Measurements from ENCODE around the gene CYP2C18.

Gene CYP2C18

GRCh38 chr10:94747137-94747536 is 63.6 kb downstream of the CYP2C18 start:
- H3K9me3 ChIP-seq (ENCODE audit: insufficient read depth, low read depth, low read length) = peaks cover 5% of the 10 kb centered on the region; the same call in 1 of the 2 replicates
- TF ChIP-seq EZH2phosphoT487 (IDR thresholded peaks at IDR 0.05; ENCODE audit: borderline replicate concordance) = no peak
- TF ChIP-seq CTCF (conservative IDR thresholded peaks at IDR 0.05; ENCODE audit: low read length) = no peak

GRCh38 chr10:94747838-94748237 is 64.3 kb downstream of the CYP2C18 start:
- H3K79me2 ChIP-seq (ENCODE audit: insufficient read depth, low read length) = no peaks in the 10 kb centered on the region
- peaks cover 5% of the 10 kb centered on the region; the same call in 1 of the 2 replicates for H3K9me3 ChIP-seq (ENCODE audit: insufficient read depth, low read depth, low read length)
- H3K9me2 ChIP-seq (replicated peaks; ENCODE audit: low read depth, low read length) = no peaks in the 10 kb centered on the region
- no peaks in the 10 kb centered on the region for H3F3A ChIP-seq (ENCODE audit: low read depth)
- H4K20me1 ChIP-seq (ENCODE audit: insufficient read depth, low read length, poor library complexity, severe bottlenecking) = no peaks in the 10 kb centered on the region
- H3K4me2 ChIP-seq (ENCODE audit: low read depth, low read length, poor library complexity, severe bottlenecking) = no peak overlapping the region
- H2AFZ ChIP-seq (ENCODE audit: low read length) = no peak overlapping the region
- TF ChIP-seq CTCF (conservative IDR thresholded peaks at IDR 0.05; ENCODE audit: low read length) (no peak), EZH2phosphoT487 (IDR thresholded peaks at IDR 0.05; ENCODE audit: borderline replicate concordance) (no peak)
- no peaks in the 10 kb centered on the region for H3K36me3 ChIP-seq (ENCODE audit: insufficient read depth, low read length)
- H3K27me3 ChIP-seq (ENCODE audit: insufficient read depth, low read length, poor library complexity, severe bottlenecking) = no peaks in the 10 kb centered on the region
- H3K9ac ChIP-seq (ENCODE audit: low read depth, low read length, poor library complexity, severe bottlenecking) = no peak overlapping the region
- H3K4me3 ChIP-seq (ENCODE audit: low read length, poor library complexity, severe bottlenecking) = no peak overlapping the region
- H3K4me1 ChIP-seq (ENCODE audit: insufficient read depth, low read length, poor library complexity, severe bottlenecking) = no peaks in the 10 kb centered on the region

More at GRCh38 chr10:94747137-94747536, 63.6 kb downstream of the CYP2C18 start:
- Histone ChIP-seq H3K4me2 (ENCODE audit: low read depth, low read length, poor library complexity, severe bottlenecking) (no peak overlapping the region), H3K36me3 (ENCODE audit: insufficient read depth, low read length) (no peaks in the 10 kb centered on the region), H3K4me1 (ENCODE audit: insufficient read depth, low read length, poor library complexity, severe bottlenecking) (no peaks in the 10 kb centered on the region), H3K27me3 (ENCODE audit: insufficient read depth, low read length, poor library complexity, severe bottlenecking) (no peaks in the 10 kb centered on the region), H3K79me2 (ENCODE audit: insufficient read depth, low read length) (no peaks in the 10 kb centered on the region), H4K20me1 (ENCODE audit: insufficient read depth, low read length, poor library complexity, severe bottlenecking) (no peaks in the 10 kb centered on the region), H3K9ac (ENCODE audit: low read depth, low read length, poor library complexity, severe bottlenecking) (no peak overlapping the region), H3K9me2 (replicated peaks; ENCODE audit: low read depth, low read length) (no peaks in the 10 kb centered on the region), H3F3A (ENCODE audit: low read depth) (no peaks in the 10 kb centered on the region), H3K4me3 (ENCODE audit: low read length, poor library complexity, severe bottlenecking) (no peak overlapping the region), H2AFZ (ENCODE audit: low read length) (no peak overlapping the region)

GRCh38 chr10:94757916-94758315 is 74.4 kb downstream of the CYP2C18 start:
- H3K27me3 ChIP-seq (ENCODE audit: insufficient read depth, low read length, poor library complexity, severe bottlenecking) = no peaks in the 10 kb centered on the region
- no peaks in the 10 kb centered on the region for H3K9me3 ChIP-seq (ENCODE audit: insufficient read depth, low read depth, low read length)
- H3K4me3 ChIP-seq (ENCODE audit: low read length, poor library complexity, severe bottlenecking) = no peak overlapping the region
- no peaks in the 10 kb centered on the region for H4K20me1 ChIP-seq (ENCODE audit: insufficient read depth, low read length, poor library complexity, severe bottlenecking)
- no peaks in the 10 kb centered on the region for H3K4me1 ChIP-seq (ENCODE audit: insufficient read depth, low read length, poor library complexity, severe bottlenecking)
- no peaks in the 10 kb centered on the region for H3F3A ChIP-seq (ENCODE audit: low read depth)
- no peaks in the 10 kb centered on the region for H3K36me3 ChIP-seq (ENCODE audit: insufficient read depth, low read length)
- no peaks in the 10 kb centered on the region for H3K79me2 ChIP-seq (ENCODE audit: insufficient read depth, low read length)
- no peak overlapping the region for H3K4me2 ChIP-seq (ENCODE audit: low read depth, low read length, poor library complexity, severe bottlenecking)
- no peak overlapping the region for H2AFZ ChIP-seq (ENCODE audit: low read length)
- no peaks in the 10 kb centered on the region for H3K9me2 ChIP-seq (replicated peaks; ENCODE audit: low read depth, low read length)
- no peak overlapping the region for H3K9ac ChIP-seq (ENCODE audit: low read depth, low read length, poor library complexity, severe bottlenecking)
- TF ChIP-seq EZH2phosphoT487 (IDR thresholded peaks at IDR 0.05; ENCODE audit: borderline replicate concordance) (no peak), CTCF (conservative IDR thresholded peaks at IDR 0.05; ENCODE audit: low read length) (no peak)
